22Rv1 (cell line): ENCODE data around the gene IL10RA.

Experiments
- H3K27ac ChIP-seq: fragments of 450-650 bp; 2 replicates; pipeline ENCODE4 v1.5.1; 2017
- CTCF ChIP-seq: fragments of 450-650 bp; IDR thresholded peaks from 2 replicates; pipeline ENCODE4 v1.5.1; 2017; ENCODE audit warnings: mild to moderate bottlenecking
- ZFX ChIP-seq: fragments of 450-650 bp; IDR thresholded peaks from 2 replicates; pipeline ENCODE4 v1.6.1; 2017; ENCODE audit warnings: antibody characterized with exemption, borderline replicate concordance

The IL10RA gene

GRCh38 chr11:117962826-117963225, 23.4 kb upstream of the IL10RA start:
- no peak for TF ChIP-seq CTCF
- no peak for TF ChIP-seq ZFX
- H3K27ac ChIP-seq, result no peak overlapping the region

GRCh38 chr11:117966908-117967307, 19.3 kb upstream of the IL10RA start:
- TF ChIP-seq CTCF, result no peak
- TF ChIP-seq ZFX, result no peak
- no peak overlapping the region for H3K27ac ChIP-seq

- H3K27ac ChIP-seq, result no peak overlapping the region
- TF ChIP-seq CTCF, result no peak
- TF ChIP-seq ZFX, result no peak
Measured at GRCh38 chr11:117969160-117969991, 16.8 kb upstream of the IL10RA start.

- H3K27ac ChIP-seq, result no peak overlapping the region
- TF ChIP-seq ZFX (no peak), CTCF (no peak)
Measured at GRCh38 chr11:117970400-117971024, 15.7 kb upstream of the IL10RA start.

- no peak overlapping the region for H3K27ac ChIP-seq
- no peak for TF ChIP-seq ZFX
- no peak for TF ChIP-seq CTCF
Measured at GRCh38 chr11:117972044-117972443, 14.2 kb upstream of the IL10RA start.

- no peak for TF ChIP-seq ZFX
- no peak for TF ChIP-seq CTCF
- H3K27ac ChIP-seq, result no peak overlapping the region
Measured at GRCh38 chr11:117972629-117973502, 13.3 kb upstream of the IL10RA start.

- no peak for TF ChIP-seq CTCF
- no peak for TF ChIP-seq ZFX
Measured at GRCh38 chr11:117973503-117973860, 12.7 kb upstream of the IL10RA start.

More at GRCh38 chr11:117973503-117973860, 12.7 kb upstream of the IL10RA start:
- H3K27ac ChIP-seq, result no peak overlapping the region
